H1 (cell line): Measurements from ENCODE around the gene SCARB2. TPM values are rescaled to one million over a fixed set of nuclear protein-coding genes. Genes with fewer than 3 reads are reported as not detected.

Experiments used
- CTCF ChIA-PET: fragments of 300-600 bp; sonication (Branson Sonifier 250); formaldehyde crosslinking; loops from one replicate; lab custom pipeline; 2021; ENCODE audit not compliant: partially characterized antibody; lab: Charles Lee
- POLR2A ChIA-PET: fragments of 300-600 bp; sonication (Branson Sonifier 250); formaldehyde crosslinking; loops from one replicate; lab custom pipeline; 2021; ENCODE audit warnings: inconsistent platforms; ENCODE audit not compliant: partially characterized antibody; lab: Charles Lee
- DNase-seq, 2 experiments: peaks; one replicate each; pipeline versions ENCODE4 v3.0.0 to v3.0.0-alpha.2; 2010 to 2022; ENCODE audit warnings: low spot score in 2 of 2, low read depth in 1 of 2, mixed read lengths in 1 of 2
- FAIRE-seq: peaks from 2 replicates; lab custom pipeline; 2011; peaks lifted over from hg19 to GRCh38; lab: Jason Lieb, UNC
- H2AFZ ChIP-seq: 2 replicates; pipeline ENCODE4 v1.8.1; 2012; ENCODE audit warnings: low read length, inconsistent platforms
- H2AK5ac ChIP-seq: 2 replicates; pipeline ENCODE4 v1.6.1; 2013; ENCODE audit warnings: low read depth, low read length
- H2BK120ac ChIP-seq: replicated peaks from 2 replicates; pipeline ENCODE3; 2013; ENCODE audit warnings: low read depth, low read length, inconsistent platforms
- H2BK12ac ChIP-seq: 2 replicates; pipeline ENCODE4 v1.6.1; 2013; ENCODE audit warnings: low read depth, low read length
- H2BK15ac ChIP-seq: 2 replicates; pipeline ENCODE4 v1.6.1; 2013; ENCODE audit warnings: low read length
- H2BK20ac ChIP-seq: 2 replicates; pipeline ENCODE4 v1.6.1; 2013; ENCODE audit warnings: low read length
- H2BK5ac ChIP-seq: 2 replicates; pipeline ENCODE4 v1.6.1; 2013; ENCODE audit warnings: low read depth, low read length
- H3K14ac ChIP-seq: 2 replicates; pipeline ENCODE4 v1.6.1; 2013; ENCODE audit warnings: inconsistent platforms; ENCODE audit not compliant: insufficient read length
- H3K18ac ChIP-seq: 2 replicates; pipeline ENCODE4 v1.6.1; 2013; ENCODE audit warnings: low read length; ENCODE audit errors: extremely low read depth
- H3K23ac ChIP-seq: 2 replicates; pipeline ENCODE4 v1.6.1; 2013; ENCODE audit warnings: inconsistent platforms; ENCODE audit not compliant: insufficient read length
- H3K23me2 ChIP-seq: 2 replicates; pipeline ENCODE4 v1.6.1; 2013; ENCODE audit warnings: low read depth, low read length
- H3K27ac ChIP-seq: 2 replicates; pipeline ENCODE4 v1.6.1; 2011; ENCODE audit warnings: low read depth, low read length, inconsistent platforms
- H3K27me3 ChIP-seq, 4 experiments: replicated peaks in 1 of 4; 1 replicate in 1 of 4; 2 replicates in 3 of 4; pipeline versions ENCODE4 v1.6.1 to v1.8.1; 2011 to 2013; ENCODE audit warnings: low read length in 3 of 4, mild to moderate bottlenecking in 3 of 4, inconsistent platforms in 2 of 4, mixed read lengths in 2 of 4, moderate library complexity in 1 of 4; ENCODE audit not compliant: control insufficient read depth in 3 of 4, insufficient read depth in 3 of 4; ENCODE audit errors: extremely low read depth in 1 of 4
- H3K36me3 ChIP-seq, 4 experiments: 2 replicates each; pipeline versions ENCODE4 v1.6.1 to v1.8.1; 2011 to 2013; ENCODE audit warnings: mild to moderate bottlenecking in 4 of 4, low read length in 3 of 4, moderate library complexity in 2 of 4, control low read depth in 1 of 4, inconsistent platforms in 1 of 4; ENCODE audit not compliant: insufficient read depth in 4 of 4, control insufficient read depth in 2 of 4
- H3K4ac ChIP-seq: replicated peaks from 2 replicates; pipeline ENCODE3; 2013; ENCODE audit warnings: low read length, low read depth, mixed read lengths, inconsistent platforms; ENCODE audit not compliant: insufficient read length
- H3K4me1 ChIP-seq, 4 experiments: replicated peaks in 1 of 4; 1 replicate in 1 of 4; 2 replicates in 3 of 4; pipeline versions ENCODE4 v1.6.1 to v1.8.1; 2011 to 2013; ENCODE audit warnings: low read length in 3 of 4, inconsistent platforms in 2 of 4, mixed read lengths in 1 of 4; ENCODE audit not compliant: insufficient read depth in 4 of 4, control insufficient read depth in 3 of 4
- H3K4me2 ChIP-seq, 2 experiments: 2 replicates each; pipeline versions ENCODE4 v1.6.1 to v1.8.1; 2011 to 2013; ENCODE audit warnings: low read depth in 2 of 2, low read length in 2 of 2, control low read depth in 1 of 2, inconsistent platforms in 1 of 2, mild to moderate bottlenecking in 1 of 2; ENCODE audit not compliant: insufficient read depth in 1 of 2
- H3K4me3 ChIP-seq, 4 experiments: fragments of 200-600, 300-600 bp in 1 of 4; sonication (generic), shearing (Covaris generic), sonication (Bioruptor Twin) in 1 of 4; 2 replicates each; pipeline versions ENCODE4 v1.5.1 to v1.8.1; 2011 to 2016; ENCODE audit warnings: low read length in 4 of 4, low read depth in 3 of 4, control low read depth in 2 of 4, inconsistent platforms in 2 of 4, mild to moderate bottlenecking in 2 of 4, mixed read lengths in 1 of 4, moderate library complexity in 1 of 4; ENCODE audit not compliant: insufficient read depth in 2 of 4; ENCODE audit errors: extremely low read depth in 1 of 4
- H3K56ac ChIP-seq: replicated peaks from 2 replicates; pipeline ENCODE3; 2013; ENCODE audit warnings: low read depth, mild to moderate bottlenecking, mixed read lengths, low read length, inconsistent platforms; ENCODE audit not compliant: insufficient read length
- H3K79me1 ChIP-seq: 2 replicates; pipeline ENCODE4 v1.6.1; 2013; ENCODE audit warnings: low read depth, low read length, control low read depth
- H3K79me2 ChIP-seq, 2 experiments: 2 replicates each; pipeline versions ENCODE4 v1.6.1 to v1.8.1; 2012 to 2013; ENCODE audit warnings: low read length in 2 of 2, mild to moderate bottlenecking in 2 of 2, inconsistent platforms in 1 of 2; ENCODE audit not compliant: insufficient read depth in 2 of 2, control insufficient read depth in 1 of 2
- H3K9ac ChIP-seq, 4 experiments: replicated peaks in 1 of 4; 1 replicate in 1 of 4; 2 replicates in 3 of 4; pipeline versions ENCODE4 v1.6.1 to v1.8.1; 2011 to 2013; ENCODE audit warnings: low read depth in 3 of 4, low read length in 3 of 4, control low read depth in 2 of 4, mild to moderate bottlenecking in 2 of 4, moderate library complexity in 2 of 4, inconsistent platforms in 1 of 4; ENCODE audit errors: extremely low read depth in 1 of 4
- H3K9me3 ChIP-seq, 2 experiments: 2 replicates each; pipeline versions ENCODE4 v1.6.1 to v1.8.1; 2012 to 2013; ENCODE audit warnings: mild to moderate bottlenecking in 2 of 2, moderate library complexity in 2 of 2, control low read depth in 1 of 2, inconsistent platforms in 1 of 2, low read depth in 1 of 2, low read length in 1 of 2, mixed read lengths in 1 of 2; ENCODE audit not compliant: insufficient read depth in 2 of 2
- H4K20me1 ChIP-seq, 2 experiments: replicated peaks in 1 of 2; 2 replicates each; pipeline versions ENCODE3 to v1.8.1; 2011 to 2013; ENCODE audit warnings: inconsistent platforms in 2 of 2, low read length in 2 of 2, mild to moderate bottlenecking in 1 of 2; ENCODE audit not compliant: insufficient read depth in 2 of 2, control insufficient read depth in 1 of 2
- H4K5ac ChIP-seq: 2 replicates; pipeline ENCODE4 v1.6.1; 2013; ENCODE audit warnings: low read length, low read depth, mixed read lengths, inconsistent platforms; ENCODE audit not compliant: insufficient read length
- H4K8ac ChIP-seq: 2 replicates; pipeline ENCODE4 v1.8.0; 2013; ENCODE audit warnings: mild to moderate bottlenecking, moderate library complexity, low read length, inconsistent platforms; ENCODE audit not compliant: insufficient read depth; ENCODE audit errors: extremely low read depth
- H4K91ac ChIP-seq: replicated peaks from 2 replicates; pipeline ENCODE3; 2013; ENCODE audit warnings: low read length, mixed read lengths, inconsistent platforms; ENCODE audit not compliant: insufficient read length
- GTF2F1 ChIP-seq: IDR thresholded peaks from 2 replicates; pipeline ENCODE4 v1.6.1; 2012; ENCODE audit warnings: low read depth, low read length, improper control_type of control experiment, borderline replicate concordance
- polyA plus RNA-seq, 7 experiments: library from polyadenylated mRNA; depleted of rRNA in 3 of 7; stranded (reverse) in 5 of 7; unstranded in 2 of 7; fragments of >200 nt in 5 of 7; fragments of 200-250 nt in 2 of 7; gene quantifications; 1 replicate in 5 of 7; 2 replicates in 1 of 7; 4 replicates in 1 of 7; pipeline versions ENCODE4 v1.2.1 to v1.2.3, GENCODE V29; 2011 to 2013; ENCODE audit warnings: missing spikeins in 2 of 7, mixed read lengths in 2 of 7
- total RNA-seq: library from RNA; stranded (reverse); fragmentation: NEBNext Ultra II Directional; extraction: Animal tissue kit (Norgen Biotek cat#: 25700); gene quantifications from 2 replicates; pipeline ENCODE4 v1.2.1, GENCODE V29; 2021

SCARB2 gene
- total and polyA plus RNA-seq, 2 of the 8 experiments (the other 6 are each of a cell fraction or from before 2014, with no cell fraction given): 18.5 to 35.7 TPM

GRCh38 chr4:76125816-76126215 is 87.8 kb downstream of the SCARB2 start:
- Histone ChIP-seq H2BK12ac (no peak overlapping the region), H3K23me2 (no peaks in the 10 kb centered on the region), H2AFZ (no peak overlapping the region), H3K9me3 (no peaks in the 10 kb centered on the region; a peak in 1 of 4 replicates), H4K8ac (no peak overlapping the region), H3K79me2 (peaks cover 0 to 27% of the 10 kb centered on the region in 2 experiments; a peak in 2 of 4 replicates), H2BK15ac (no peak overlapping the region), H3K27ac (no peak overlapping the region), H4K91ac (no peak overlapping the region), H4K5ac (no peak overlapping the region), H2BK20ac (no peak overlapping the region), H3K79me1 (no peaks in the 10 kb centered on the region), H3K23ac (no peak overlapping the region), H3K14ac (no peak overlapping the region), H2AK5ac (no peak overlapping the region), H3K56ac (no peak overlapping the region), H3K4me2 (no peak overlapping the region), H3K4ac (no peak overlapping the region), H3K4me3 (no peak overlapping the region), H2BK5ac (no peak overlapping the region), H3K9ac (no peak overlapping the region), H3K18ac (no peak overlapping the region), H3K36me3 (peaks cover 5 to 65% (median 29%) of the 10 kb centered on the region in 4 experiments; a peak in 6 of 8 replicates), H2BK120ac (no peak overlapping the region), H3K4me1 (no peaks in the 10 kb centered on the region), H4K20me1 (peaks cover 2 to 3% of the 10 kb centered on the region in 2 experiments), H3K27me3 (no peaks in the 10 kb centered on the region)
- FAIRE-seq (no peak), DNase-seq (no peak)
- ChIA-PET CTCF (interaction anchor here (1.1 kb wide), 1 partner anchor 17 kb away, joined by 4 read pairs; no protein-coding TSS in a partner anchor), POLR2A (interaction anchor here (0.7 to 1.1 kb wide), 2 partner anchors 14 to 114 kb away, joined by 3 to 4 read pairs; no protein-coding TSS in a partner anchor)
- TF ChIP-seq GTF2F1: no peak
